Osteoblast (primary cell): Measurements from ENCODE around the gene DLGAP5. TPM values are rescaled to one million over a fixed set of nuclear protein-coding genes. Genes with fewer than 3 reads are reported as not detected.

Experiments
- DNase-seq: peaks from one replicate; pipeline ENCODE4 v3.0.0; 2011; ENCODE audit warnings: low spot score, mixed read lengths; ENCODE audit not compliant: insufficient read length; ENCODE audit errors: missing footprints
- H2AFZ ChIP-seq: 2 replicates; pipeline ENCODE4 v1.6.0; 2011; ENCODE audit warnings: mild to moderate bottlenecking, low read length
- H3K27ac ChIP-seq: 2 replicates; pipeline ENCODE4 v1.5.1; 2011; ENCODE audit warnings: mild to moderate bottlenecking, low read depth, low read length, moderate library complexity
- H3K27me3 ChIP-seq: 2 replicates; pipeline ENCODE4 v1.6.0; 2012; ENCODE audit warnings: mild to moderate bottlenecking, control low read depth, inconsistent platforms, low read length, moderate library complexity; ENCODE audit not compliant: insufficient read depth
- H3K36me3 ChIP-seq: 2 replicates; pipeline ENCODE4 v1.5.1; 2011; ENCODE audit warnings: mild to moderate bottlenecking, low read length, control low read depth, moderate library complexity; ENCODE audit not compliant: insufficient read depth
- H3K4me1 ChIP-seq: 2 replicates; pipeline ENCODE4 v1.5.1; 2011; ENCODE audit warnings: mild to moderate bottlenecking, low read length, control low read depth, moderate library complexity; ENCODE audit not compliant: insufficient read depth
- H3K4me2 ChIP-seq: 2 replicates; pipeline ENCODE4 v1.6.0; 2011; ENCODE audit warnings: mild to moderate bottlenecking, low read length; ENCODE audit not compliant: insufficient read depth
- H3K4me3 ChIP-seq: fragments of 200-600 bp; sonication (generic); 3 replicates; pipeline ENCODE4 v1.5.1; 2012; ENCODE audit warnings: mild to moderate bottlenecking, low read length, inconsistent platforms; ENCODE audit not compliant: insufficient read depth
- H3K79me2 ChIP-seq: 2 replicates; pipeline ENCODE4 v1.6.0; 2012; ENCODE audit warnings: mild to moderate bottlenecking, low read length, control low read depth, inconsistent platforms; ENCODE audit not compliant: insufficient read depth
- H3K9me3 ChIP-seq: 2 replicates; pipeline ENCODE4 v1.5.1; 2011; ENCODE audit warnings: low read depth, low read length, control low read depth
- H4K20me1 ChIP-seq: 2 replicates; pipeline ENCODE4 v1.6.0; 2012; ENCODE audit warnings: mild to moderate bottlenecking, low read length, control low read depth; ENCODE audit not compliant: insufficient read depth
- total RNA-seq: library from RNA; depleted of rRNA; stranded (reverse); fragments of >200 nt; gene quantifications from 2 replicates; pipeline ENCODE4 v1.2.3, GENCODE V29; 2012
- TF ChIP-seq, protein P1 (sequence below): IDR thresholded peaks from 2 replicates; pipeline ENCODE4 v1.5.1; 2011; ENCODE audit warnings: mild to moderate bottlenecking, low read depth, low read length, moderate library complexity; ENCODE audit errors: extremely low read depth

DLGAP5 gene
- total RNA-seq, 1 donor, result 5.1 TPM

DNA sequence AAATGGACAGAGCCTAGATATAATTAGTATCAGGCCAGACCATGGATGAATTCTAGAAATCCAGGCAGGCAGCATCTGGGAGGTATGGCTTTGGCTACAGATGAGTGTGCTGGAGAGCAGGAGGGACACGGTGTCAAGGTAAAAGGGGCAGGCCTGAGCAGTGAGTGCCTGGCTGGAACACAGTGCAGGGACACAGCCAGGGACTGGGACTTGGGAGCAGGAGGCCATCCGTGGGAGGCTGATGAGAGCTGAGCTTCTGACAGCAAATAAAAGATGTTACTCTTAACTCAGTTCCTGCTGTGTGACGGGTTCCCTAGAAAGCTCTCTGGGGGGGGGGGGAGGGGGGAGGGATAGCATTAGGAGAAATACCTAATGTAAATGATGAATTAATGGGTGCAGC, 75.9 kb downstream of the DLGAP5 start:
- Histone ChIP-seq H3K79me2 (no peaks in the 10 kb centered on the region), H3K4me1 (peaks cover 6% of the 10 kb centered on the region), H3K36me3 (no peaks in the 10 kb centered on the region), H3K4me3 (no peak overlapping the region), H4K20me1 (no peaks in the 10 kb centered on the region), H2AFZ (no peak overlapping the region), H3K27me3 (no peaks in the 10 kb centered on the region), H3K27ac (no peak overlapping the region), H3K4me2 (no peak overlapping the region), H3K9me3 (no peaks in the 10 kb centered on the region)
- no peak for DNase-seq
- TF ChIP-seq, protein P1, sequence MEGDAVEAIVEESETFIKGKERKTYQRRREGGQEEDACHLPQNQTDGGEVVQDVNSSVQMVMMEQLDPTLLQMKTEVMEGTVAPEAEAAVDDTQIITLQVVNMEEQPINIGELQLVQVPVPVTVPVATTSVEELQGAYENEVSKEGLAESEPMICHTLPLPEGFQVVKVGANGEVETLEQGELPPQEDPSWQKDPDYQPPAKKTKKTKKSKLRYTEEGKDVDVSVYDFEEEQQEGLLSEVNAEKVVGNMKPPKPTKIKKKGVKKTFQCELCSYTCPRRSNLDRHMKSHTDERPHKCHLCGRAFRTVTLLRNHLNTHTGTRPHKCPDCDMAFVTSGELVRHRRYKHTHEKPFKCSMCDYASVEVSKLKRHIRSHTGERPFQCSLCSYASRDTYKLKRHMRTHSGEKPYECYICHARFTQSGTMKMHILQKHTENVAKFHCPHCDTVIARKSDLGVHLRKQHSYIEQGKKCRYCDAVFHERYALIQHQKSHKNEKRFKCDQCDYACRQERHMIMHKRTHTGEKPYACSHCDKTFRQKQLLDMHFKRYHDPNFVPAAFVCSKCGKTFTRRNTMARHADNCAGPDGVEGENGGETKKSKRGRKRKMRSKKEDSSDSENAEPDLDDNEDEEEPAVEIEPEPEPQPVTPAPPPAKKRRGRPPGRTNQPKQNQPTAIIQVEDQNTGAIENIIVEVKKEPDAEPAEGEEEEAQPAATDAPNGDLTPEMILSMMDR, result no peak

DNA sequence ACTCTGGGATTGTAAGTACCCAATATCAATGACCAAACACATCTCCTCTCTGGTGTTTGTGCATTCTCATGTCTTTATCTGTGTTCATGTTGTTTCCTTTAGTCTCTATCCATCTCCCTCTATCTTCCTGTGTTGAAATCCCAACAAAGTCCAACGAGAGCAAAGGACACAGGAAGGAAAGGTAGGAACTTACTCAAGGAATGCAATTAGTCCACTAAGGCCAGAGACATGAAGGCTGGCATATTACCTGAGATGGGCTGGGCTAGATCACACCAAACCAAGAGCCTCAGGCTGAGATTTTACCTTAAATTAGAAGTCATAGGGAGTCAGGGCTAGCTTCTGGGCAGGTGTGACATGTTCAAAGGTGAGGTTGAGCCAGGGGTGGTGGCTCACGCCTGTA, 76.7 kb downstream of the DLGAP5 start:
- no peaks in the 10 kb centered on the region for H3K36me3 ChIP-seq
- no peak overlapping the region for H2AFZ ChIP-seq
- no peak overlapping the region for H3K4me3 ChIP-seq
- TF ChIP-seq, protein P1, result no peak
- no peak overlapping the region for H3K27ac ChIP-seq
- H3K9me3 ChIP-seq, result no peaks in the 10 kb centered on the region
- DNase-seq, result no peak
- no peak overlapping the region for H3K4me2 ChIP-seq
- H3K27me3 ChIP-seq, result no peaks in the 10 kb centered on the region
- no peaks in the 10 kb centered on the region for H3K79me2 ChIP-seq
- peaks cover 6% of the 10 kb centered on the region for H3K4me1 ChIP-seq
- no peaks in the 10 kb centered on the region for H4K20me1 ChIP-seq

DNA sequence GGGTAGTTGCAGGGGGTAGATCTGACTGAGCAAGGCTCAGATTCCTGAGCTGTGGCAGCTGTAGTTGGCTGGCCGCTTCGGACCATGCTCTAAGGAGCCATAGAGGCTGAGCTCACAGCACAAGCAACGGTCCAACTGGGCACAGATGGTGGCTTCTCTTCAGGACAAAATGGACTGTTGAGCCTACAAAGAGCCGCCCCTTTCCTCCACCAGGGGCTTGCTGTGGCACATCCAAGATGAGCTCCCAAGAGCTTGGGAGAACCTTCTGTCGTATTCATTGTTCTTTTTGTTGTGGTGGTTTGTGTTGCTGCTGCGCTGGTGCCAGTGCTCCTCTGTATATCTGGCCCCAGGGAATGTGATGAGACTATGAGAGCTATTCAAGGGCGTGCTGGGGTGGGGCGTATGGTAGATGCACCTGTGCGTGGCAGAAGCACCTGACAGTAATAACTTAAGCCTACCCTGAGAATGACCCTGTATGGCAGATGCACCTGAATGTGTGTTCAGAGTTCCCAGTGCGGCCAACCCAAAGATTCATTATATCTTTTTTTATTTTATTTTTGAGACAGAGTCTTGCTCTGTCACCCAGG, 80.2 kb downstream of the DLGAP5 start:
- no peak overlapping the region for H2AFZ ChIP-seq
- no peaks in the 10 kb centered on the region for H3K79me2 ChIP-seq
- TF ChIP-seq, protein P1, result no peak
- no peaks in the 10 kb centered on the region for H4K20me1 ChIP-seq
- H3K4me3 ChIP-seq, result no peak overlapping the region
- H3K9me3 ChIP-seq, result no peaks in the 10 kb centered on the region
- peaks cover 17% of the 10 kb centered on the region for H3K4me1 ChIP-seq
- H3K4me2 ChIP-seq, result no peak overlapping the region
- no peaks in the 10 kb centered on the region for H3K27me3 ChIP-seq
- no peak for DNase-seq
- H3K27ac ChIP-seq, result no peak overlapping the region
- no peaks in the 10 kb centered on the region for H3K36me3 ChIP-seq

DNA sequence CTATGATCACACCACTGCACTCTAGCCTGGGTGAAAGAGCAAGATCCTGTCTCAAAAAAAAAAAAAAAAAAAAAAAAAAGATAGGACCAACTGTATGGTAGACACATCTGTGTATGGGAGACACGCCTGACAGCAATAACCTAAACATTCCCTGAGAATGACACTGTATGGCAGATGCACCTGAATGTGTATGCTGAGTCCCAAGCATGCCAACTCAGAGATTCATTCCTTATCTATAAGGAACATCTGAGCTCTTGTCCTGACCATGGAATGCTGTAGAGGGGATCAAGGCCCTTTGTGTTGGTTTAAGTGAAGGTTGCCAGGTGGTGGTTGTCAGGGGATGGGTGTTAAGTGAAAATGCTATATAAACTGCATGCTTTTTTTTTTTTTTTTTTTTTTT, 81.5 kb downstream of the DLGAP5 start:
- H3K79me2 ChIP-seq, result no peaks in the 10 kb centered on the region
- H3K4me1 ChIP-seq, result peaks cover 17% of the 10 kb centered on the region
- H3K27me3 ChIP-seq, result no peaks in the 10 kb centered on the region
- no peaks in the 10 kb centered on the region for H3K9me3 ChIP-seq
- no peaks in the 10 kb centered on the region for H3K36me3 ChIP-seq
- H2AFZ ChIP-seq, result no peak overlapping the region
- H3K4me3 ChIP-seq, result no peak overlapping the region
- DNase-seq, result no peak
- no peaks in the 10 kb centered on the region for H4K20me1 ChIP-seq
- no peak overlapping the region for H3K4me2 ChIP-seq
- TF ChIP-seq, protein P1, result no peak
- H3K27ac ChIP-seq, result no peak overlapping the region
